HepG2 (cell line): ENCODE measurements around the gene DTX4. TPM values are rescaled to one million over a fixed set of nuclear protein-coding genes. Genes with fewer than 3 reads are reported as not detected.

ENCODE experiments used
- AGO1 ChIP-seq: fragments of 200-400 bp; formaldehyde crosslinking; IDR thresholded peaks from 2 replicates; pipeline ENCODE4 v1.6.1; 2017; ENCODE audit warnings: mild to moderate bottlenecking, low read depth, low read length, moderate library complexity; ENCODE audit not compliant: poor library complexity, severe bottlenecking
- AGO2 ChIP-seq: fragments of 200-400 bp; formaldehyde crosslinking; optimal IDR thresholded peaks from 2 replicates; pipeline ENCODE3; 2017; ENCODE audit warnings: mild to moderate bottlenecking, low read depth, low read length, moderate library complexity
- DPF2 ChIP-seq: sonication (generic); formaldehyde crosslinking; IDR thresholded peaks from 2 replicates; pipeline ENCODE4 v1.4.0; 2020; ENCODE audit warnings: mild to moderate bottlenecking, low read depth, missing genetic modification reagents, borderline replicate concordance
- ELF3 ChIP-seq: IDR thresholded peaks from 2 replicates; pipeline ENCODE4 v1.6.1; 2016; ENCODE audit warnings: missing genetic modification reagents, missing compliant biosample characterization
- GFI1 ChIP-seq: sonication (generic); formaldehyde crosslinking; IDR thresholded peaks from 2 replicates; pipeline ENCODE4 v1.5.0; 2020; ENCODE audit warnings: missing genetic modification reagents, mild to moderate bottlenecking, borderline replicate concordance
- HNF4A ChIP-seq: sonication (generic); formaldehyde crosslinking; IDR thresholded peaks from 2 replicates; pipeline ENCODE4 v1.4.0; 2020; ENCODE audit warnings: missing genetic modification reagents
- KAT8 ChIP-seq: IDR thresholded peaks from 2 replicates; pipeline ENCODE4 v1.6.1; 2016; ENCODE audit warnings: missing genetic modification reagents, missing compliant biosample characterization
- KDM4B ChIP-seq: sonication (generic); formaldehyde crosslinking; IDR thresholded peaks from 2 replicates; pipeline ENCODE4 v1.4.0; 2020; ENCODE audit warnings: missing genetic modification reagents
- NCOA1 ChIP-seq: sonication (generic); formaldehyde crosslinking; IDR thresholded peaks from 2 replicates; pipeline ENCODE4 v1.9.0; 2021; ENCODE audit warnings: missing genetic modification reagents
- NCOA2 ChIP-seq: sonication (generic); formaldehyde crosslinking; IDR thresholded peaks from 2 replicates; pipeline ENCODE4 v1.8.0; 2022; ENCODE audit warnings: inconsistent platforms
- NR2F1 ChIP-seq, 2 experiments: fragments of 450-650 bp in 1 of 2; formaldehyde crosslinking in 1 of 2; IDR thresholded peaks; 2 replicates each; pipeline versions ENCODE4 v1.5.0 to v1.6.1; 2016 to 2020; ENCODE audit warnings: mild to moderate bottlenecking in 1 of 2, missing compliant biosample characterization in 1 of 2, missing genetic modification reagents in 1 of 2, moderate library complexity in 1 of 2
- PRDM15 ChIP-seq: sonication (generic); formaldehyde crosslinking; IDR thresholded peaks from 2 replicates; pipeline ENCODE4 v1.4.0; 2020; ENCODE audit warnings: missing genetic modification reagents
- RAD51 ChIP-seq: fragments of 450-650 bp; IDR thresholded peaks from 2 replicates; pipeline ENCODE4 v1.6.1; 2016; ENCODE audit warnings: borderline replicate concordance
- RNF2 ChIP-seq: fragments of 450-650 bp; conservative IDR thresholded peaks from 2 replicates; pipeline ENCODE4 v1.6.1; 2016; ENCODE audit warnings: low read depth
- SAP130 ChIP-seq: IDR thresholded peaks from 2 replicates; pipeline ENCODE4 v1.6.1; 2016; ENCODE audit warnings: low read depth
- SP5 ChIP-seq: IDR thresholded peaks from 2 replicates; pipeline ENCODE4 v1.6.1; 2016; ENCODE audit warnings: low read depth, borderline replicate concordance
- TBX2 ChIP-seq: sonication (generic); formaldehyde crosslinking; IDR thresholded peaks from 2 replicates; pipeline ENCODE4 v1.5.0; 2020; ENCODE audit warnings: missing genetic modification reagents, mild to moderate bottlenecking, borderline replicate concordance
- ZBTB33 ChIP-seq: sonication (generic); formaldehyde crosslinking; IDR thresholded peaks from 2 replicates; pipeline ENCODE4 v1.4.0; 2020; ENCODE audit warnings: missing genetic modification reagents
- ZMYM4 ChIP-seq: sonication (generic); formaldehyde crosslinking; IDR thresholded peaks from 2 replicates; pipeline ENCODE4 v1.8.1; 2023; ENCODE audit warnings: mild to moderate bottlenecking, missing genetic modification reagents
- ZNF615 ChIP-seq: sonication (generic); formaldehyde crosslinking; IDR thresholded peaks from 2 replicates; pipeline ENCODE4 v1.5.0; 2020; ENCODE audit warnings: mild to moderate bottlenecking, missing genetic modification reagents, borderline replicate concordance
- polyA plus RNA-seq, 8 experiments: library from polyadenylated mRNA; depleted of rRNA in 3 of 8; stranded (reverse) in 7 of 8; unstranded in 1 of 8; fragments of >200 nt; fragmentation: Illumina TruSeq in 4 of 8; extraction: Trizol in 4 of 8; gene quantifications; 2 replicates each; pipeline versions ENCODE4 v1.2.1 to v1.2.3, GENCODE V29; 2011 to 2016; ENCODE audit warnings: low read depth in 4 of 8, missing spikeins in 1 of 8, mixed read lengths in 1 of 8; ENCODE audit not compliant: insufficient read depth in 1 of 8
- total RNA-seq, 5 experiments: library from RNA; depleted of rRNA; stranded (reverse); fragments of >200 nt; fragmentation: Illumina TruSeq; extraction: Trizol; gene quantifications; 2 replicates each; pipeline ENCODE4 v1.2.3, GENCODE V29; 2016; ENCODE audit warnings: low read depth in 1 of 5
- TF ChIP-seq, protein P1 (sequence below): sonication (generic); formaldehyde crosslinking; IDR thresholded peaks from 2 replicates; pipeline ENCODE4 v1.4.0; 2020; ENCODE audit warnings: missing genetic modification reagents, borderline replicate concordance
- TF ChIP-seq, protein P2 (sequence below): conservative IDR thresholded peaks from 2 replicates; pipeline ENCODE4 v1.6.1; 2018; ENCODE audit warnings: missing genetic modification reagents

Gene DTX4
- total and polyA plus RNA-seq, 2 of the 13 experiments (the other 11 are each of a cell fraction or from before 2014, with no cell fraction given) = 0.67 to 5.6 TPM

DNA sequence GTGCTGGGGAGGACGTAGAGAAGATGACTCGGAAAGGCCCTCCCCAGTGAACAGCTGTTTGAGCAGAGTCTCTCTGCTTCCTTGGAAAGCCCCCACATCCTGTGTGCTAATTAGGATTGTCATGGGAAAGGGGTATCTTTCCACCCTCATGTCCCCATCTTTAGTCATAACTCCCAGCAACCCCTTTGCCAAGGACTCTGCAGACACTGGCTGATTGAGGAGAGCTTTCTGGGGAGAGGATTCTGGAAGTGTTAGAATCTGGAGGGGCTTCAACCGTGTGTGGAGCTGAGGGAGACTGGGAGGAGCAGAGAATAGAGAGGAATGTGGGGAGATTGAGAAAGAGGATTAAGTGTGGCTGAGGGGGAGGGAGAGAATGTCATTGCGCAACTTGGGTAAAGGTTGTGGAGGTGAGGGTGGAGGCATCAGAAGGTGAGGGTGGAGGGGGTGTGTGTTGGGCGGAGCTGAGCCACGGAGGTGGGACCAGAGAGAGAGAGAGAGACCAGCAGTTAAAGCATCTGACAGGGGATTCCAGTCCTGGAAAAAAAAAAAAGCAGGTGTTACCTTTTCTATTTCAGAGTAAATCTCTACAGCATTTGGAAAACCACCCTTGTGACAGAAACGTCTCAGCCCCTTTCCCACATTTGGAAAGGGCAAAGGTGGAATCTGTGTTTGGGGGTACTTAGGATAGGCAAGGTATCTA lies 2.2 kb downstream of the DTX4 start (continued):
- TF ChIP-seq HNF4A (CRISPR knock-in tag) = peak; percentile 67
- TF ChIP-seq AGO2 = no peak
- TF ChIP-seq SP5 (CRISPR knock-in tag) = peak; percentile 98
- TF ChIP-seq NR2F1 (CRISPR knock-in tag; IDR thresholded peaks at IDR 0.05) = peak in 1 of 2 experiments; percentile 38; a peak in 1 of 4 replicates
- TF ChIP-seq, protein P1, sequence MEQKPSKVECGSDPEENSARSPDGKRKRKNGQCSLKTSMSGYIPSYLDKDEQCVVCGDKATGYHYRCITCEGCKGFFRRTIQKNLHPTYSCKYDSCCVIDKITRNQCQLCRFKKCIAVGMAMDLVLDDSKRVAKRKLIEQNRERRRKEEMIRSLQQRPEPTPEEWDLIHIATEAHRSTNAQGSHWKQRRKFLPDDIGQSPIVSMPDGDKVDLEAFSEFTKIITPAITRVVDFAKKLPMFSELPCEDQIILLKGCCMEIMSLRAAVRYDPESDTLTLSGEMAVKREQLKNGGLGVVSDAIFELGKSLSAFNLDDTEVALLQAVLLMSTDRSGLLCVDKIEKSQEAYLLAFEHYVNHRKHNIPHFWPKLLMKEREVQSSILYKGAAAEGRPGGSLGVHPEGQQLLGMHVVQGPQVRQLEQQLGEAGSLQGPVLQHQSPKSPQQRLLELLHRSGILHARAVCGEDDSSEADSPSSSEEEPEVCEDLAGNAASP (CRISPR knock-in tag) = peak; percentile 76; the same call in 1 of the 2 replicates
- peak; percentile 74 for TF ChIP-seq SAP130
- peak; percentile 71; the same call in 1 of the 2 replicates for TF ChIP-seq GFI1
- TF ChIP-seq ZMYM4 (CRISPR knock-in tag) = peak; percentile 67
- no peak for TF ChIP-seq AGO1
- 0 out of 2 replicates have a peak, but pooled peaks have one; percentile 20 for TF ChIP-seq ELF3 (CRISPR knock-in tag)
- TF ChIP-seq RNF2 = no peak
- TF ChIP-seq DPF2 = peak; percentile 72
- TF ChIP-seq NCOA2 (CRISPR knock-in tag) = peak; percentile 83
- 0 out of 2 replicates have a peak, but pooled peaks have one; percentile 17 for TF ChIP-seq KAT8 (CRISPR knock-in tag)
- TF ChIP-seq KDM4B = peak; percentile 55; the same call in 1 of the 2 replicates
- TF ChIP-seq PRDM15 (CRISPR knock-in tag) = no peak
- TF ChIP-seq TBX2 (CRISPR knock-in tag) = peak; percentile 27; the same call in 1 of the 2 replicates
- TF ChIP-seq NCOA1 (CRISPR knock-in tag) = no peak
- TF ChIP-seq ZBTB33 = 0 out of 2 replicates have a peak, but pooled peaks have one; percentile 21
- TF ChIP-seq RAD51 = no peak
- no peak; the same call in 1 of the 2 replicates for TF ChIP-seq ZNF615 (CRISPR knock-in tag)
- TF ChIP-seq, protein P2, sequence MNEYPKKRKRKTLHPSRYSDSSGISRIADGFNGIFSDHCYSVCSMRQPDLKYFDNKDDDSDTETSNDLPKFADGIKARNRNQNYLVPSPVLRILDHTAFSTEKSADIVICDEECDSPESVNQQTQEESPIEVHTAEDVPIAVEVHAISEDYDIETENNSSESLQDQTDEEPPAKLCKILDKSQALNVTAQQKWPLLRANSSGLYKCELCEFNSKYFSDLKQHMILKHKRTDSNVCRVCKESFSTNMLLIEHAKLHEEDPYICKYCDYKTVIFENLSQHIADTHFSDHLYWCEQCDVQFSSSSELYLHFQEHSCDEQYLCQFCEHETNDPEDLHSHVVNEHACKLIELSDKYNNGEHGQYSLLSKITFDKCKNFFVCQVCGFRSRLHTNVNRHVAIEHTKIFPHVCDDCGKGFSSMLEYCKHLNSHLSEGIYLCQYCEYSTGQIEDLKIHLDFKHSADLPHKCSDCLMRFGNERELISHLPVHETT (CRISPR knock-in tag) = no peak
